Neuronal stem cell (in vitro differentiated cells): Measurements from ENCODE around the gene SMAD1.

ENCODE experiments used
- DNase-seq: peaks from one replicate; pipeline ENCODE4 v3.0.0-alpha.2; 2013; ENCODE audit warnings: low spot score
- H2AFZ ChIP-seq: one replicate; pipeline ENCODE4 v1.6.1; 2013; ENCODE audit warnings: mild to moderate bottlenecking, low read length, inconsistent platforms
- H2AK5ac ChIP-seq: 2 replicates; pipeline ENCODE4 v1.6.1; 2013; ENCODE audit warnings: low read depth, mild to moderate bottlenecking, inconsistent platforms, low read length, moderate library complexity, mixed read lengths
- H2BK120ac ChIP-seq: 2 replicates; pipeline ENCODE4 v1.6.1; 2013; ENCODE audit warnings: low read depth, mild to moderate bottlenecking, inconsistent platforms, low read length, moderate library complexity, mixed read lengths
- H2BK12ac ChIP-seq: one replicate; pipeline ENCODE4 v1.6.1; 2013; ENCODE audit warnings: low read length, inconsistent platforms
- H2BK15ac ChIP-seq: 2 replicates; pipeline ENCODE4 v1.6.1; 2013; ENCODE audit warnings: mild to moderate bottlenecking, low read length, inconsistent platforms, mixed read lengths
- H2BK5ac ChIP-seq: one replicate; pipeline ENCODE4 v1.6.1; 2013; ENCODE audit warnings: inconsistent platforms, mild to moderate bottlenecking, low read length, moderate library complexity
- H3K14ac ChIP-seq: one replicate; pipeline ENCODE4 v1.6.1; 2013; ENCODE audit warnings: low read length, inconsistent platforms
- H3K18ac ChIP-seq: 2 replicates; pipeline ENCODE4 v1.6.1; 2013; ENCODE audit warnings: low read length, inconsistent platforms
- H3K23ac ChIP-seq: 2 replicates; pipeline ENCODE4 v1.6.1; 2013; ENCODE audit warnings: low read depth, mild to moderate bottlenecking, mixed read lengths, low read length, inconsistent platforms; ENCODE audit not compliant: poor library complexity
- H3K27ac ChIP-seq: replicated peaks from 3 replicates; pipeline ENCODE4 v1.5.1; 2013; ENCODE audit warnings: low read length, inconsistent platforms
- H3K27me3 ChIP-seq, 3 experiments: 2 replicates each; pipeline ENCODE4 v1.6.1; 2013; ENCODE audit warnings: low read length in 3 of 3, mild to moderate bottlenecking in 2 of 3, inconsistent platforms in 1 of 3, low read depth in 1 of 3, mixed read lengths in 1 of 3, moderate library complexity in 1 of 3; ENCODE audit not compliant: control insufficient read depth in 3 of 3, insufficient read depth in 3 of 3
- H3K36me3 ChIP-seq, 2 donors: replicated peaks in 1 of 2; 2 replicates each; pipeline ENCODE4 v1.6.1; 2013; ENCODE audit warnings: low read length in 2 of 2; ENCODE audit not compliant: control insufficient read depth in 2 of 2, insufficient read depth in 2 of 2
- H3K4ac ChIP-seq: 2 replicates; pipeline ENCODE4 v1.6.1; 2013; ENCODE audit warnings: inconsistent platforms, mild to moderate bottlenecking, low read length, moderate library complexity
- H3K4me1 ChIP-seq, 2 donors: 1 replicate in 1 of 2; 2 replicates in 1 of 2; pipeline ENCODE4 v1.6.1; 2013; ENCODE audit warnings: low read length in 2 of 2, low read depth in 1 of 2; ENCODE audit not compliant: control insufficient read depth in 2 of 2, insufficient read depth in 1 of 2
- H3K4me2 ChIP-seq: one replicate; pipeline ENCODE4 v1.6.1; 2013; ENCODE audit warnings: mild to moderate bottlenecking, low read length, inconsistent platforms; ENCODE audit not compliant: insufficient read depth, poor library complexity, severe bottlenecking
- H3K4me3 ChIP-seq, 2 donors: 2 replicates each; pipeline ENCODE4 v1.5.1; 2013; ENCODE audit warnings: low read length in 2 of 2, mild to moderate bottlenecking in 2 of 2, inconsistent platforms in 1 of 2, moderate library complexity in 1 of 2
- H3K79me1 ChIP-seq: one replicate; pipeline ENCODE4 v1.6.1; 2013; ENCODE audit warnings: low read depth, mild to moderate bottlenecking, inconsistent platforms, low read length, moderate library complexity
- H3K9ac ChIP-seq: one replicate; pipeline ENCODE4 v1.6.1; 2013; ENCODE audit warnings: mild to moderate bottlenecking, low read depth, low read length, inconsistent platforms; ENCODE audit not compliant: poor library complexity
- H3K9me3 ChIP-seq, 2 donors: replicated peaks in 1 of 2; 2 replicates each; pipeline versions ENCODE3 to v1.6.1; 2013; ENCODE audit warnings: low read length in 2 of 2, mild to moderate bottlenecking in 2 of 2, inconsistent platforms in 1 of 2, low read depth in 1 of 2, mixed read lengths in 1 of 2, moderate library complexity in 1 of 2; ENCODE audit not compliant: control insufficient read depth in 2 of 2, insufficient read depth in 1 of 2
- H4K8ac ChIP-seq: one replicate; pipeline ENCODE4 v1.6.1; 2013; ENCODE audit warnings: low read depth, mild to moderate bottlenecking, inconsistent platforms, low read length, moderate library complexity
- H4K91ac ChIP-seq: one replicate; pipeline ENCODE4 v1.6.1; 2013; ENCODE audit warnings: low read length, low read depth, mild to moderate bottlenecking, inconsistent platforms; ENCODE audit not compliant: poor library complexity
- WGBS, 2 donors: extraction: QIAGEN DNeasy Blood & Tissue Kit; methylation state at CpG; one replicate each; pipeline ENCODE4 v1.1.7; 2013; ENCODE audit warnings: missing lambda C conversion rate in 2 of 2, mixed read lengths in 1 of 2; ENCODE audit not compliant: insufficient read length in 2 of 2, insufficient replicate concordance in 1 of 2; ENCODE audit errors: extremely low coverage in 2 of 2; 5-methylcytosine and 5-hydroxymethylcytosine counted together

The SMAD1 gene

GRCh38 chr4:145502809-145503208 lies 21.2 kb downstream of the SMAD1 start:
- H3K23ac ChIP-seq = no peak overlapping the region
- H3K36me3 ChIP-seq = peaks cover 0 to 13% of the 10 kb centered on the region in 2 donors
- WGBS, 2 donors = no CpG with 5 or more reads among the region's 5 CpGs
- H4K91ac ChIP-seq = no peak overlapping the region
- H2BK15ac ChIP-seq = no peak overlapping the region
- no peak overlapping the region for H2AFZ ChIP-seq
- H3K4me2 ChIP-seq = no peak overlapping the region
- no peak overlapping the region for H2BK5ac ChIP-seq
- peaks cover 5% of the 10 kb centered on the region for H3K79me1 ChIP-seq
- H3K14ac ChIP-seq = no peak overlapping the region
- no peak overlapping the region for H3K4me3 ChIP-seq
- no peak for DNase-seq
- no peaks in the 10 kb centered on the region for H3K27me3 ChIP-seq
- no peak overlapping the region for H3K9ac ChIP-seq
- H3K27ac ChIP-seq = no peak overlapping the region
- no peak overlapping the region for H2BK12ac ChIP-seq
- no peak overlapping the region for H4K8ac ChIP-seq
- no peak overlapping the region for H3K18ac ChIP-seq
- peaks cover 0 to 5% of the 10 kb centered on the region in 2 donors for H3K4me1 ChIP-seq
- H3K4ac ChIP-seq = no peak overlapping the region
- no peak overlapping the region for H2BK120ac ChIP-seq
- no peak overlapping the region for H2AK5ac ChIP-seq
- no peaks in the 10 kb centered on the region for H3K9me3 ChIP-seq

GRCh38 chr4:145503486-145504072 lies 21.9 kb downstream of the SMAD1 start:
- Histone ChIP-seq H3K9ac (no peak overlapping the region), H3K14ac (no peak overlapping the region), H2AK5ac (no peak overlapping the region), H3K4me1 (peaks cover 0 to 5% of the 10 kb centered on the region in 2 donors), H4K8ac (no peak overlapping the region), H2AFZ (no peak overlapping the region), H3K9me3 (peaks cover 0 to 1% of the 10 kb centered on the region in 2 donors), H3K36me3 (peaks cover 0 to 11% of the 10 kb centered on the region in 2 donors), H3K27me3 (no peaks in the 10 kb centered on the region), H3K4ac (no peak overlapping the region), H2BK5ac (no peak overlapping the region), H2BK12ac (no peak overlapping the region), H3K23ac (no peak overlapping the region), H3K4me3 (no peak overlapping the region), H2BK120ac (no peak overlapping the region), H3K27ac (no peak overlapping the region), H3K4me2 (no peak overlapping the region), H4K91ac (no peak overlapping the region), H3K18ac (no peak overlapping the region), H2BK15ac (no peak overlapping the region), H3K79me1 (peaks cover 5% of the 10 kb centered on the region)
- no CpG with 5 or more reads among the region's 6 CpGs for WGBS, 2 donors
- DNase-seq = no peak

DNA sequence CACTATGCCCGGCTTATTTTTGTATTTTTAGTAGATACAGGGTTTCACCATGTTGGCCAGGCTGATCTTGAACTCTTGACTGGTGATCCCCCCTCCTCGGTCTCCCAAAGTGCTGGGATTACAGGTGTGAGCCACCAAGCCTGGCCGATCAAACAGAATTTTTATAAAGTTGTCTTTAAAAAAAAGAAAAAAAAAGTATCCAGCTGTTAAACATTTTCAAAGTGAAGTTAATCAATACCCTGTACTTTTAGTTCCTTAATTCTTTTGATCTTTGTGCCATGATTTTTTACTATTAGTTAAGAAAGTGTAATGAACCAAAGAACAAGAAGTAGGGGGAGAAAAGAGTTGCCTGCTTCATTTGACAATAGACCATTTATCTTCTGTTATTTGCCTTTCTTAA lies 24.3 kb downstream of the SMAD1 start:
- Histone ChIP-seq H4K8ac (no peak overlapping the region), H2AFZ (no peak overlapping the region), H3K27me3 (peaks cover 0 to 2% (median 0%) of the 10 kb centered on the region in 3 experiments), H2BK15ac (no peak overlapping the region), H3K9me3 (peaks cover 0 to 6% of the 10 kb centered on the region in 2 donors), H3K79me1 (peaks cover 3% of the 10 kb centered on the region), H2BK120ac (no peak overlapping the region), H3K27ac (no peak overlapping the region), H2BK5ac (no peak overlapping the region), H3K4me3 (no peak overlapping the region), H3K36me3 (no peaks in the 10 kb centered on the region), H3K14ac (no peak overlapping the region), H2AK5ac (no peak overlapping the region), H3K4ac (no peak overlapping the region), H2BK12ac (no peak overlapping the region), H3K4me2 (no peak overlapping the region), H3K4me1 (no peaks in the 10 kb centered on the region), H3K18ac (no peak overlapping the region), H4K91ac (no peak overlapping the region), H3K23ac (no peak overlapping the region), H3K9ac (no peak overlapping the region)
- DNase-seq = no peak
- WGBS, 2 donors = no CpG with 5 or more reads among the region's 3 CpGs

GRCh38 chr4:145507636-145508035 lies 26.0 kb downstream of the SMAD1 start:
- WGBS, 2 donors = no CpG with 5 or more reads among the region's 1 CpG
- Histone ChIP-seq H2BK12ac (no peak overlapping the region), H3K27ac (no peak overlapping the region), H3K27me3 (peaks cover 0 to 2% (median 0%) of the 10 kb centered on the region in 3 experiments), H3K18ac (no peak overlapping the region), H2BK5ac (no peak overlapping the region), H3K79me1 (peaks cover 3% of the 10 kb centered on the region), H3K4me1 (no peaks in the 10 kb centered on the region), H3K9me3 (peaks cover 0 to 22% of the 10 kb centered on the region in 2 donors), H3K4me3 (no peak overlapping the region), H3K9ac (no peak overlapping the region), H4K91ac (no peak overlapping the region), H2AFZ (no peak overlapping the region), H3K23ac (no peak overlapping the region), H3K36me3 (no peaks in the 10 kb centered on the region), H4K8ac (no peak overlapping the region), H3K4ac (no peak overlapping the region), H3K4me2 (no peak overlapping the region), H2BK120ac (no peak overlapping the region), H3K14ac (no peak overlapping the region), H2AK5ac (no peak overlapping the region), H2BK15ac (no peak overlapping the region)
- no peak for DNase-seq
